MM.1S (cell line): ENCODE measurements around the gene PGAM2.

Experiments used
- DNase-seq: peaks from one replicate; pipeline ENCODE4 v3.0.0-alpha.2; 2015
- H2AFZ ChIP-seq: fragments of 300-600 bp; sonication (generic); 2 replicates; pipeline ENCODE4 v1.6.0; 2016; ENCODE audit warnings: antibody characterized with exemption, low read length
- H3F3A ChIP-seq: fragments of 300-600 bp; sonication (generic); 2 replicates; pipeline ENCODE4 v1.6.1; 2016; ENCODE audit warnings: mild to moderate bottlenecking, antibody characterized with exemption, low read length, moderate library complexity, mixed read lengths; ENCODE audit not compliant: insufficient read depth
- H3K27ac ChIP-seq: fragments of 300-600 bp; sonication (generic); 2 replicates; pipeline ENCODE4 v1.5.1; 2016; ENCODE audit warnings: mild to moderate bottlenecking, low read length
- H3K27me3 ChIP-seq: fragments of 300-600 bp; sonication (generic); replicated peaks from 2 replicates; pipeline ENCODE4 v1.6.0; 2016; ENCODE audit warnings: low read length; ENCODE audit not compliant: insufficient read depth
- H3K36me3 ChIP-seq: fragments of 300-600 bp; sonication (generic); replicated peaks from 2 replicates; pipeline ENCODE4 v1.6.1; 2016; ENCODE audit warnings: mild to moderate bottlenecking, low read length, mixed read lengths; ENCODE audit not compliant: insufficient read depth
- H3K4me1 ChIP-seq: fragments of 300-600 bp; sonication (generic); 2 replicates; pipeline ENCODE4 v1.6.1; 2016; ENCODE audit warnings: low read length, mixed read lengths
- H3K4me2 ChIP-seq: fragments of 300-600 bp; sonication (generic); 2 replicates; pipeline ENCODE4 v1.6.0; 2016; ENCODE audit warnings: low read depth, low read length
- H3K4me3 ChIP-seq: fragments of 300-600 bp; sonication (generic); 2 replicates; pipeline ENCODE4 v1.5.1; 2016; ENCODE audit warnings: low read length, mixed read lengths
- H3K79me2 ChIP-seq: fragments of 300-600 bp; sonication (generic); 2 replicates; pipeline ENCODE4 v1.6.1; 2016; ENCODE audit warnings: mixed run types, low read length, mixed read lengths
- H3K9ac ChIP-seq: fragments of 300-600 bp; sonication (generic); 2 replicates; pipeline ENCODE4 v1.6.1; 2016; ENCODE audit warnings: low read length, mixed read lengths
- H3K9me2 ChIP-seq: fragments of 300-600 bp; sonication (generic); replicated peaks from 2 replicates; pipeline ENCODE4 v1.6.1; 2016; ENCODE audit warnings: mild to moderate bottlenecking, low read length, mixed read lengths; ENCODE audit not compliant: insufficient read depth
- H3K9me3 ChIP-seq: fragments of 300-600 bp; sonication (generic); replicated peaks from 2 replicates; pipeline ENCODE4 v1.6.1; 2016; ENCODE audit warnings: mild to moderate bottlenecking, low read length, mixed read lengths; ENCODE audit not compliant: insufficient read depth
- H4K20me1 ChIP-seq: fragments of 300-600 bp; sonication (generic); 2 replicates; pipeline ENCODE4 v1.6.1; 2016; ENCODE audit warnings: mild to moderate bottlenecking, low read length, moderate library complexity, mixed read lengths; ENCODE audit not compliant: insufficient read depth
- EZH2 ChIP-seq: fragments of 300-600 bp; sonication (generic); optimal IDR thresholded peaks from 2 replicates; pipeline ENCODE3; 2017; ENCODE audit warnings: low read depth, mild to moderate bottlenecking, antibody characterized with exemption, low read length, mixed read lengths
- EZH2phosphoT487 ChIP-seq: fragments of 300-600 bp; sonication (generic); IDR thresholded peaks from 2 replicates; pipeline ENCODE4 v1.6.1; 2018; ENCODE audit warnings: antibody characterized with exemption, low read length
- TF ChIP-seq, protein P1 (sequence below): fragments of 300-600 bp; sonication (generic); IDR thresholded peaks from 2 replicates; pipeline ENCODE4 v1.5.1; 2016; ENCODE audit warnings: antibody characterized with exemption, low read length, mixed read lengths

Gene PGAM2

DNA sequence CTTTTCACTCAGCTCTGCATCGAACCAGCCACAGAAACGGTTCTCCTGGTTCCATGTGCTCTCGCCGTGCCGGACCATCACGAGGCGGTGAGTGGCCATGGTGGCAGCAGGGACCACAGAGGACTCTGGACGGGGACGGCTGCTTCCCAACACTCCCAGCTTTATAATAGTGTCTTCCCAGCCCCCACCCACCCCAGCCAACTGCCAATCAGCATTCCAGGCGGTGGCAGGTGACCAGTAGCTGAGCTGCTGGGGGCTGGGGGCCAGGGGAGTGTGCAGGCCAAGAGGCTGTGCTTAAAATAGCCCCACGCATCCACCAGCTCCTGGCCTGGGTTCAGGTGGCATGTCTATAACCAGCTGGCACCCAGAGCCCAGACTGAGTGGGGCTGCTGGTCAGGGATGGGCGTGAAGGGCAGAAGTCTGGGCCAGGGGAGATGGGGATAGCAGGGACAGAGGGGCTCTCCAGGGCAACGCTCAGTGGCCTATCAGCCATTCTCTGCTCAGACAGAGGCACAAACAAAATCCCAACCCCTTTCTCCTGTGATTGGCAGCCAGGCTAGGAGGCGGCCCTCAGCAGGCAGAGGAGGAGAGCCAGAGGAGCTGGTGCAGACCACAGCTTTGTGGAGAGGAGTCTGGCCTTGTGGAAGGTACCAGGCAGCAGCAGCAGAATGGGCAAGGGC, at the start of gene PGAM2:
Gene PGAM2 (minus strand): TSS at position 137 of the 680 bp plus-strand sequence. CDS start 38 bp downstream, at position 99.
- DNase-seq = no peak
- no peak within 1 kb of the TSS for H3K27ac ChIP-seq
- no peaks in the 10 kb centered on the region for H3K36me3 ChIP-seq
- H4K20me1 ChIP-seq = no peaks in the 10 kb centered on the region
- no peak within 1 kb of the TSS for H3K9ac ChIP-seq
- TF ChIP-seq EZH2phosphoT487 (no peak), EZH2 (no peak)
- TF ChIP-seq, protein P1, sequence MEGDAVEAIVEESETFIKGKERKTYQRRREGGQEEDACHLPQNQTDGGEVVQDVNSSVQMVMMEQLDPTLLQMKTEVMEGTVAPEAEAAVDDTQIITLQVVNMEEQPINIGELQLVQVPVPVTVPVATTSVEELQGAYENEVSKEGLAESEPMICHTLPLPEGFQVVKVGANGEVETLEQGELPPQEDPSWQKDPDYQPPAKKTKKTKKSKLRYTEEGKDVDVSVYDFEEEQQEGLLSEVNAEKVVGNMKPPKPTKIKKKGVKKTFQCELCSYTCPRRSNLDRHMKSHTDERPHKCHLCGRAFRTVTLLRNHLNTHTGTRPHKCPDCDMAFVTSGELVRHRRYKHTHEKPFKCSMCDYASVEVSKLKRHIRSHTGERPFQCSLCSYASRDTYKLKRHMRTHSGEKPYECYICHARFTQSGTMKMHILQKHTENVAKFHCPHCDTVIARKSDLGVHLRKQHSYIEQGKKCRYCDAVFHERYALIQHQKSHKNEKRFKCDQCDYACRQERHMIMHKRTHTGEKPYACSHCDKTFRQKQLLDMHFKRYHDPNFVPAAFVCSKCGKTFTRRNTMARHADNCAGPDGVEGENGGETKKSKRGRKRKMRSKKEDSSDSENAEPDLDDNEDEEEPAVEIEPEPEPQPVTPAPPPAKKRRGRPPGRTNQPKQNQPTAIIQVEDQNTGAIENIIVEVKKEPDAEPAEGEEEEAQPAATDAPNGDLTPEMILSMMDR = no peak
- H3K79me2 ChIP-seq = no peaks in the 10 kb centered on the region
- H2AFZ ChIP-seq = no peak within 1 kb of the TSS
- H3K9me2 ChIP-seq = no peaks in the 10 kb centered on the region
- no peak within 1 kb of the TSS for H3K4me3 ChIP-seq
- H3F3A ChIP-seq = no peaks in the 10 kb centered on the region
- no peaks in the 10 kb centered on the region for H3K27me3 ChIP-seq
- H3K4me2 ChIP-seq = no peak within 1 kb of the TSS
- no peaks in the 10 kb centered on the region for H3K4me1 ChIP-seq
- no peaks in the 10 kb centered on the region for H3K9me3 ChIP-seq

DNA sequence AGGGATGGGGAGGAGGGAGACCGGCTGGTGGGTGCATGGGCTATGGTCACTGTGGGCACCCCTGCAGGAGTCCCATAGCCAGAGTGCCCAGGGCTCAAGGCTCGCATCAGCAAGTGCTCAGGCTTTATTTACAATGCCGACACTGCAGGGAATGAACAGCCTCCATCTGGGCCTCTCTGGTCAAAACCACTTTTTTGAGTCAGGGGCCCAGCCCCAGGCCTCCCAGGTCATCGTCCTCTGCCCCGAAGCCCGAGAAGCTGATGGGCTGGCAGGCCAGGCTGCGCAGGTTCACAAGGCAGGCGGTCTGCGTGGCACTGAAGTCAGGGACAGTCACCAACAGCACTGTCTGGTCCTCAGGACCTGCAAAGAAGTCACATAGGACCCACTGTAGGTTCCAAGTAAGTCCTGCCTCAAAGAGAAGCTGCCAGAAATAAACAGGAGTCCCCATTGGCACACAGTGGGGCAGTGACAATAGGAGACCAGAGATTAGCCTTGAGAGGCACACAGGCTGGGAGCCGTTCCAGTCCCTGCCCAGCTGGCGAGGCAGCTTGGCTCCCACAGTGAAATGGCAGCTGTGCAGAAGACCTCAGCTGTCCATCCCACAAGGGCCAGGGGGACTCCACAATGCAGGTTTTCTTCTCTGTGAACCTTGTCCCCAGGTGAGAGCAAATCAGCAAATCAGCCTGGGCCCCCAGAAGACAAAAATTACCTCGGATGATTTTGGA, 49.4 kb upstream of the PGAM2 start:
- H3F3A ChIP-seq = no peaks in the 10 kb centered on the region
- peaks cover 9% of the 10 kb centered on the region; the same call in 1 of the 2 replicates for H3K79me2 ChIP-seq
- DNase-seq = no peak
- no peak overlapping the region for H3K4me3 ChIP-seq
- H3K9me3 ChIP-seq = no peaks in the 10 kb centered on the region
- no peaks in the 10 kb centered on the region for H4K20me1 ChIP-seq
- no peaks in the 10 kb centered on the region for H3K9me2 ChIP-seq
- H3K27me3 ChIP-seq = no peaks in the 10 kb centered on the region
- no peaks in the 10 kb centered on the region for H3K36me3 ChIP-seq
- no peak overlapping the region for H3K9ac ChIP-seq
- TF ChIP-seq EZH2phosphoT487 (no peak), EZH2 (no peak)
- TF ChIP-seq, protein P1 = no peak
- H3K27ac ChIP-seq = no peak overlapping the region
- no peak overlapping the region for H3K4me2 ChIP-seq
- no peaks in the 10 kb centered on the region for H3K4me1 ChIP-seq
- H2AFZ ChIP-seq = no peak overlapping the region

DNA sequence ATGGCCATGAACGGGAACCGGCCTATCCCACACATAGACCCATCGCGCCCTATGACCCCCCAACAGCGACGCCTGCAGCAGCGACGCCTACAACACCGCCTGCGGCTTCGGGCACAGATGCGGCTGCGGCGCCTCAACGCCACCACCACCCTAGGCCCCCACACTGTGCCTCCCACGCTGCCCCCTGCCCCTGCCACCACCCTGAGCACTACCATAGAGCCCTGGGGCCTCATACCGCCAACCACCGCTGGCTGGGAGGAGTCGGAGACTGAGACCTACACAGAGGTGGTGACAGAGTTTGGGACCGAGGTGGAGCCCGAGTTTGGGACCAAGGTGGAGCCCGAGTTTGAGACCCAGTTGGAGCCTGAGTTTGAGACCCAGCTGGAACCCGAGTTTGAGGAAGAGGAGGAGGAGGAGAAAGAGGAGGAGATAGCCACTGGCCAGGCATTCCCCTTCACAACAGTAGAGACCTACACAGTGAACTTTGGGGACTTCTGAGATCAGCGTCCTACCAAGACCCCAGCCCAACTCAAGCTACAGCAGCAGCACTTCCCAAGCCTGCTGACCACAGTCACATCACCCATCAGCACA, 48.5 kb upstream of the PGAM2 start:
- Histone ChIP-seq H3K36me3 (no peaks in the 10 kb centered on the region), H4K20me1 (no peaks in the 10 kb centered on the region), H3K4me3 (no peak overlapping the region), H3K27ac (no peak overlapping the region), H3K4me1 (no peaks in the 10 kb centered on the region), H3K79me2 (no peaks in the 10 kb centered on the region; the same call in 1 of the 2 replicates), H3K9me3 (no peaks in the 10 kb centered on the region), H2AFZ (no peak overlapping the region), H3K4me2 (no peak overlapping the region), H3K27me3 (no peaks in the 10 kb centered on the region), H3K9ac (no peak overlapping the region), H3F3A (no peaks in the 10 kb centered on the region), H3K9me2 (no peaks in the 10 kb centered on the region)
- DNase-seq = no peak
- no peak for TF ChIP-seq EZH2
- TF ChIP-seq EZH2phosphoT487 = no peak
- TF ChIP-seq, protein P1 = no peak
